ENCODE measurements around the gene SRPK2. TPM values are rescaled to one million over a fixed set of nuclear protein-coding genes. Genes with fewer than 3 reads are reported as not detected.

SRPK2 gene
- total RNA-seq, 1 donor from 2014 or later: 69.5 TPM

GRCh38 chr7:105084581-105084980 lies 304.1 kb downstream of the SRPK2 start:
- H3K4me3 Mint-ChIP-seq (ENCODE audit: unreplicated experiment): no peak overlapping the region
- peaks cover 6% of the 10 kb centered on the region for H3K4me1 Mint-ChIP-seq (ENCODE audit: unreplicated experiment)
- H3K27me3 Mint-ChIP-seq (ENCODE audit: unreplicated experiment): no peaks in the 10 kb centered on the region
- no peak overlapping the region for H3K27ac Mint-ChIP-seq (ENCODE audit: unreplicated experiment)
- DNase-seq (ENCODE audit: extremely low spot score, unreplicated experiment): no peak
- H3K9me3 Mint-ChIP-seq (ENCODE audit: unreplicated experiment): no peaks in the 10 kb centered on the region
- TF ChIP-seq CTCF (IDR thresholded peaks at IDR 0.05): no peak
- H3K36me3 Mint-ChIP-seq (ENCODE audit: unreplicated experiment): peaks cover 39% of the 10 kb centered on the region

- Mint-ChIP-seq H3K36me3 (ENCODE audit: unreplicated experiment) (peaks cover 61% of the 10 kb centered on the region), H3K9me3 (ENCODE audit: unreplicated experiment) (no peaks in the 10 kb centered on the region), H3K27me3 (ENCODE audit: unreplicated experiment) (no peaks in the 10 kb centered on the region), H3K27ac (ENCODE audit: unreplicated experiment) (no peak overlapping the region), H3K4me1 (ENCODE audit: unreplicated experiment) (peaks cover under 1% of the 10 kb centered on the region), H3K4me3 (ENCODE audit: unreplicated experiment) (no peak overlapping the region)
- no peak for DNase-seq (ENCODE audit: extremely low spot score, unreplicated experiment)
- no peak for TF ChIP-seq CTCF (IDR thresholded peaks at IDR 0.05)
Measured at GRCh38 chr7:105079348-105079747, 309.4 kb downstream of the SRPK2 start.

GRCh38 chr7:105073143-105073542 lies 315.6 kb downstream of the SRPK2 start:
- Mint-ChIP-seq H3K9me3 (ENCODE audit: unreplicated experiment) (no peaks in the 10 kb centered on the region), H3K36me3 (ENCODE audit: unreplicated experiment) (peaks cover 62% of the 10 kb centered on the region), H3K4me1 (ENCODE audit: unreplicated experiment) (no peaks in the 10 kb centered on the region), H3K4me3 (ENCODE audit: unreplicated experiment) (no peak overlapping the region), H3K27me3 (ENCODE audit: unreplicated experiment) (no peaks in the 10 kb centered on the region), H3K27ac (ENCODE audit: unreplicated experiment) (no peak overlapping the region)
- no peak for DNase-seq (ENCODE audit: extremely low spot score, unreplicated experiment)
- no peak for TF ChIP-seq CTCF (IDR thresholded peaks at IDR 0.05)

GRCh38 chr7:105068886-105069285 lies 319.8 kb downstream of the SRPK2 start:
- Mint-ChIP-seq H3K4me1 (ENCODE audit: unreplicated experiment) (peaks cover 1% of the 10 kb centered on the region), H3K9me3 (ENCODE audit: unreplicated experiment) (no peaks in the 10 kb centered on the region), H3K36me3 (ENCODE audit: unreplicated experiment) (peaks cover 46% of the 10 kb centered on the region), H3K27ac (ENCODE audit: unreplicated experiment) (peak overlapping the region; percentile 7), H3K4me3 (ENCODE audit: unreplicated experiment) (no peak overlapping the region), H3K27me3 (ENCODE audit: unreplicated experiment) (no peaks in the 10 kb centered on the region)
- no peak for DNase-seq (ENCODE audit: extremely low spot score, unreplicated experiment)
- TF ChIP-seq CTCF (IDR thresholded peaks at IDR 0.05): no peak

- no peak for TF ChIP-seq CTCF (IDR thresholded peaks at IDR 0.05)
- H3K4me1 Mint-ChIP-seq (ENCODE audit: unreplicated experiment): peaks cover 1% of the 10 kb centered on the region
- H3K9me3 Mint-ChIP-seq (ENCODE audit: unreplicated experiment): no peaks in the 10 kb centered on the region
- H3K27ac Mint-ChIP-seq (ENCODE audit: unreplicated experiment): no peak overlapping the region
- no peak overlapping the region for H3K4me3 Mint-ChIP-seq (ENCODE audit: unreplicated experiment)
- H3K27me3 Mint-ChIP-seq (ENCODE audit: unreplicated experiment): no peaks in the 10 kb centered on the region
- peaks cover 46% of the 10 kb centered on the region for H3K36me3 Mint-ChIP-seq (ENCODE audit: unreplicated experiment)
- DNase-seq (ENCODE audit: extremely low spot score, unreplicated experiment): no peak
Measured at GRCh38 chr7:105067691-105068090, 321.0 kb downstream of the SRPK2 start.

Other genes with a start within 250 kb of the SRPK2 start
- 15.9 and 18.5 TPM in 2 replicates for gene PUS7, start 133.3 kb upstream of the SRPK2 start, total RNA-seq
- 18.6 and 21.0 TPM in 2 replicates for gene RINT1, start 143.3 kb upstream of the SRPK2 start, total RNA-seq
- not detected in 2 replicates for gene EFCAB10, start 192.6 kb upstream of the SRPK2 start, total RNA-seq